Measurements from ENCODE around the gene MYOM1.
"Not testable (repeated sequence)": the region's sequence is repeated elsewhere in the genome, so short reads cannot be mapped to it uniquely, and the experiment has no call there.

The MYOM1 gene

DNA sequence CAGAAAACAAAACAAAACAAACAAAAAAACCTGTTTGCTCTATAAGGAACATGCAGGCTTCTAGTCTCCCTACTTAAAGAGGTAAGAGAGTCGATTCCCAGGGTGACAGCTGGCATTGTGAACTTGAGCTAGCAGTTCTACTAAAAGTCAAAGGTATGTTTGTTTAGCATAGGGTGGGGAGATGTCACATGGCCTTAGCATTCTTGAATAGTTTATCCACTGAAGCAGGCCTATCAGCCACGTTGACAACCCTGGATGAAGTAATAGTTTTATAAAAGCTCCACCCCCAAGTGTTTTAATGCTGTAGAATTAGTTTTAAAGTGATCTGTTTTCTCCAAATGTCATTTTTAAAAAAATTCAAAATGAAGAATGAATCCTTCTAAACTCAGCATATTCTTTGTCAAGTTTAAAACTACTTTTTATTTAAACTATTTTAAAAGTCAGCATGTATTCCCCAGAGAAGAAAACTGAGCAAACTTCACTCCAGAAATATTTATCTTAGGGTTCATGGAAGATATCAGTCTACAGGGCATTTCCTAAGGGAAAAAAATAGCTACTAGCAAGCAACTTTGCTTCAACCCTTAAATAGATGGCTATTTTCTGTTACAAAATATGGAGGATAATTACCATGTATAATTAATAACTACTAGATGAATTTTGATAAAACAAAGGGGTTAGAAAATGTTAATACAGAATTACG is 1.7 kb downstream of the MYOM1 start:
- FAIRE-seq, result no peak

- FAIRE-seq, result no peak
Measured at GRCh38 chr18:3216987-3217386, 2.8 kb downstream of the MYOM1 start.

DNA sequence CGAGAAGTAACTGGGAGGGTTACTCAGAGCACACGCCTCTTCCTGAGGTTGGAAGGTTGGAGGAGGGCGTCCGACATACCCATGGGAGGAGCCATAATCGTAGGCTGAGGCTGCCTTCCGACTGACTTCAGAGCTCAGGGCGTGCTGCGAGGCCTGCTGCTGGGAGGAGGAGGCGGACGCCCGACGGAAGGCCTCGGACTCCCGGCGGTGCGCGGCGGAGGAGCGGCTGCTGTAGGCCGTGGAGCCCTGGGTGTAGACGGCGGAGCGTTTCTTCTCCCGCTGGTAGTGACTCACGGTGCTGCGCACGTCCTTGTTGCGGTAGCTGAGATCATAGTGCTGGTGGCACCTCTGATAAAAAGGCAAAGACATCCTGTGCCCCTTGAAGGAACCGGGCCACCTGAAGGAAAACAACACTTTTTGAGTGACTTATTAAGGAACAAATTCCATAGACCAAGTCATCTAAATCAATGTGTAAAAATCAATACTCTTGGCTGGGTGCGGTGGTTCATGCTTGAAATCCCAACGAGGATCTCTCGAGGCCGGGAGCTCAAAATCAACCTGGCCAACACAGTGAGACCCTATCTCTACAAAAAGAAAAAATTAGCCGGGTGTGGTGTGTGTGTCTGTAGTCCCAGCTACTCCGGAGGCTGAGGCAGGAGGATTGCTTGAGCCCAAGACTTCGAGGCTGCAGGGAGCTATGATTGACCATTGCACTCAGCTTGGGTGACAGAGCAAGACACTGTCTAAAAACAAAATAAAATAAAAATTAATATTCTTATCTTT is 4.7 kb downstream of the MYOM1 start:
- no peak for FAIRE-seq

GRCh38 chr18:3213300-3214059 is 6.3 kb downstream of the MYOM1 start:
- no peak for FAIRE-seq

DNA sequence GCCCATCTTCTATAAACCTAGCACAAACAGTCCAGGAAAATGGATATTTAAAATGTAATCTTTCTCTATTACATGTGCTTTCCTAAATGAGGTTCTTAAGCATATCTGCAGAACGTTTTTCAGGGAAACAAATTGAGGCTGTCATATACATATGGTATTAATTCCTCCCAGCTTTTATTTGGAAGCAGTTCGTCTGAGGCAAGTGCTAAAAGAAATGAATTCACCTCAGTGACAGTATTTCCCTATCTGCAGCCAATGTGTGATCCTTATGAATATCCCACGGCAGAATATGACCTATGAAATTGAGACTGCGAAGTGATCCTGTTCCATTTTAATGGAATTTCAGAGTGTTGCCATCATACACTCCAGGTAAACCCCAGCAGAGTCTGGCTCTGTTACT is 7.1 kb downstream of the MYOM1 start:
- no peak for FAIRE-seq

GRCh38 chr18:3211236-3211992 is 8.4 kb downstream of the MYOM1 start:
- no peak for FAIRE-seq

DNA sequence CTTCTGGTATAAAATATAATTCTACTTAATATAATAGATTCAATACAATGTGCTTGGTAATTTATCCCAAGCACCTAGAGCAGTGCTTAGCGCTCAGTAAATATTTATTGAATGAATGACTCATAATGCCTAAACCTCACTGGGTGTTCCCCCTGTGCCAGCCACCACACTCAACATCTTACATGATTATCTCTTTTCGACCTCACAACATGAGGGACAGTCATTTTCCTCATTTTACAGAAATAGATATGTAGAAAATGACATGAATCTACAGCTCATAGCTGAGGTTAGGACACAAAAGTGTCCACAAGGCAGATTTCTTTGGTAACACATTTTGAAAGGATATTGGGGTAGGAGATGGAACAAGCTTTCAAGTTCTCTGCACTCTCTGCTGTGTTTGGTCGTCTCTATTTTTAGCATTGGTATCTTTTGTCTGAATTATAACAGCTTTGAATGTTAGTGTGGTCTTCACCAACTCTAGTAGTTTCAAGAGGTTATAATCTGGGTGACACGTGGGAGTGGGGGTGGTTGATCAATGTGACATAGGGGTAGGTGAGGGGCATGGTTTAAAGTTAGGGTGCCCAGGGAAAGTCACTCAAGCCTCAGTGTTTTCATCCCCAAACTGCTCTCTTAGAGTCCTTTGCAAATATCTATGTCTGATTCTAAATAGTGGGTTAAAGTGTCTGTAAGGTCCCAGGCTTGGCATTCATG is 9.8 kb downstream of the MYOM1 start:
- FAIRE-seq, result no peak

GRCh38 chr18:3207565-3207964 is 12.2 kb downstream of the MYOM1 start:
- no peak for FAIRE-seq

DNA sequence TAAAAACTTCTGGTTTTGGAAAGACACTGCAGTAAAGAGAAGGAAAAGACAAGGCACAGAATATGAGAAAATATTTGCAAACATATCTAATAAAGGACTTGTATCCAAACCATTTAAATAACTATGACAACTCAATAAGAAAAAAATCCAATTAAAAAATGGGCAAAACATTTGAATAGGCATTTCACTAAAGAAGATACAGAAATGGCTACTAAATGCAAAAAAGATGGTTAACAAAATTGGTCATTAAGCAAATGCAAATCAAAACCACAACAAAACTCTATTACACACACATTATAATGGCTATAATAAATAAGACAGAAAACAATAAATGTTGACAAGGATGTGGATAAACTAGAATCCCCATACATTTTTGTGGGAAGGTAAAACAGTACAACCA is 14.5 kb downstream of the MYOM1 start:
- FAIRE-seq, result no peak

DNA sequence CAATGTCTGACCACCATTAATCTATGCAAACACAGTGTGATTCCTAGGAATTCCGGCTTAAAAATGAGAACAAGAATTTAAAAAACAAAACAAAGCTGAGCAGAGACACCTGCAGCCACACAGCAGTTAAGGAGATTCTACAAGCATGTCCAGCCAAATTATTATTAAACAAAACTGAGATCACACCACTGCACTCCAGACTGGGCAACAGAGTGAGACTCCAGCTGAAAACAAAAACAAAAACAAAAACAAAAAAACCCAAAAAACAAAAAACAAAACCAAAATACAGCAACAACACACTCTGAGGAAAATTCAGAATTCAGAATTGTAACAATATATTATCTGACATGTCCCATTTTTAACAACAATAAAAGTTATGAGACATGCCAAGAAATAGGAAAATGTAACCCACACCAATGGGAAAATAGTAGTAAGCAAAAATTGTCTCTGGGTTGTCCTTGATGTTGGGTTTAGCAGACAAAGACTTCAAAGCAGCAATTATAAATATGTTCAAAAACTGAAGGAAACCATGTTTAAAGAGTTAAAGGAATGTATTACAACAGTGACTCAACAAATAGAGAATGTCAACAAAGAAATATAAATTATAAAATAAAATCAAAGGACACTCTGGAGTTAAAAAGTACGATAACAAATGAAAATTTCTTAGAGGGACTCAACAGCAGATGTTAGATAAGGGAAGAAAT is 19.7 kb downstream of the MYOM1 start:
- no peak for FAIRE-seq

DNA sequence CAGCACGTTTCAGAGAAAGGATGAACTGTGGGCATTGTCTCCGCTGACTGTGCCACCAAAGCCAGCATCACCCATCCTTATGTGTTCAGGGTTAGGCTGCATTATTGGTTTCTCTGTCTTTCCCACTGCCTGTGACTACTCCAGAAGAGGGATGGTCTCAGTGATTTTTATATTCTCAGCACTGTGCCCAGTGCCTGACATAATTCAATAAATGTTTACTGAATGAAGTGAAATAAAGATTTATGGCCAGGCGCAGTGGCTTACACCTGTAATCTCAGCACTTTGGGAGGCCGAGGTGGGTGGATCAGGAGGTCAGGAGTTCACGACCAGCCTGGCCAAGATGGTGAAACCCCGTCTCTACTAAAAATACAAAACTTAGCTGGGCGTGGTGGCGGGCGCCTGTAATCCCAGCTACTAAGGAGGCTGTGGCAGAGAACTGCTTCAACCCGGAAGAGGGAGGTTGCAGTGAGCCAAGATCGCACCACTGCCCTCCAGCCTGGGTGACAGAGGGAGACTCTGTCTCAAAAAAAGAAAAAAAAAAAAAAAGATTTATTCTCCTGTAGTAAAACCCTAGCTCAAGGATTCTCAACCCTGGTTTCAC is 21.4 kb downstream of the MYOM1 start:
- not testable (repeated sequence) for FAIRE-seq

DNA sequence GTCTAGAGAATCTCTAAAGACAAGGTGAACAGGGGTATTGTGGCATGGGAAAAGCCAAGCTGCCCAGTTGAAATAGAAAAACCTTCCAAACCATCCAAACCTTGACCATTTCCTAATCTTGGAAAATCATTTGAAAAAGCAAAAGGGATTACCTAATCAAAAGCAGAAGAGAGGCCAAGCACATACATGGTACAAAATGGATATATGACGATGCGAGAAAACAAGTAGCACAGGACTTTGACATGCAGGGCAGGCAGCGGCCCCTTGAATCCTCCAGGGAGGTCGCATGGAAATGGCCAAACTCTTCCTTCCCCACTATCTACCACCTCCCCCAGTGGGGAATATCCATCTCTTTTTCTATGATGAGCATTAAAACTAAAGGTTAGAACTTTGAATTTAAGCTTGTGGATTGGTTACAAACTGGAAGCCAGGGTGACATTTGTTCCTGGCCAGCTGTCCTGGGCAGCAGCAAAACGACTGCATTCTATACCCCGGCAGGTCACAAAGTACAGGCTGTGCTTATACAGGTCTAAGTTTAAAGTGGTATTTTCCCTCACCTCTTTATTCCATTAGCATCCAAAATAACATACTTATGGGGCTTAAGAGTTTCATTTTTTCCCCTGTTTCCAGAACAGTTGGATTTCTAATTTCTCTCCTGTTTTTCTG is 24.7 kb downstream of the MYOM1 start:
- no peak for FAIRE-seq

- FAIRE-seq, result no peak
Measured at GRCh38 chr18:3193331-3193730, 26.4 kb downstream of the MYOM1 start.

- FAIRE-seq, result no peak
Measured at GRCh38 chr18:3192752-3193151, 27.0 kb downstream of the MYOM1 start.

GRCh38 chr18:3192286-3192685 is 27.5 kb downstream of the MYOM1 start:
- no peak for FAIRE-seq

- no peak for FAIRE-seq
Measured at GRCh38 chr18:3190610-3191009, 29.2 kb downstream of the MYOM1 start.

DNA sequence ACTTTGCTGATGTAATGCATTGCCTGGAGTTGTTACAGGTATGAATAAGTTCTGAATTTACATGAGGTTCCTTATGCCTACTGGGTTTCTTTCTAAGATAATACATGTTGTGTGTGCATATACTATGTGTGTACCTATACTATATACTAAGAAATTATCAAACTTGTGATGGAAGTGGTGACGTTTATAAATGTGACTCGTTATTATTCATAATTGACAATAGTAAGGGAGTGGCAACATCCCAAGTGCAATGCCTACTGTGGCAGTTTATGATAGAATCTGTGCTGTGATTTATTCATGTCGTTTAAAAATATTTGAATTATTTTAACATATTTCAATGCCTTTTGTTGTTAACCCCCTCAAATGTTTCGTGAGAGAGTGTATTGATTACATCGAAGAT is 29.9 kb downstream of the MYOM1 start:
- no peak for FAIRE-seq

GRCh38 chr18:3186678-3187658 is 32.8 kb downstream of the MYOM1 start:
- no peak for FAIRE-seq

- no peak for FAIRE-seq
Measured at GRCh38 chr18:3184275-3184963, 35.3 kb downstream of the MYOM1 start.

All from TTC549 (cell line).